Prostate gland (tissue), 2 donors: ENCODE measurements around the gene CFAP92. TPM values are rescaled to one million over a fixed set of nuclear protein-coding genes. Genes with fewer than 3 reads are reported as not detected.

Experiments
- DNase-seq: peaks from one replicate; pipeline ENCODE4 v3.0.0-alpha.2; 2019; ENCODE audit warnings: low spot score
- H3K27ac ChIP-seq, 2 donors: fragments of 200-600 bp; sonication (generic); 2 replicates each; pipeline ENCODE4 v1.5.1; 2017 to 2019
- H3K27me3 ChIP-seq: fragments of 200-600 bp; sonication (generic); replicated peaks from 2 replicates; pipeline ENCODE4 v1.5.1; 2019; ENCODE audit not compliant: insufficient read depth
- H3K36me3 ChIP-seq, 2 donors: fragments of 200-600 bp; sonication (generic); 1 replicate in 1 of 2; 2 replicates in 1 of 2; pipeline versions ENCODE4 v1.5.1 to v1.8.1; 2017 to 2019
- H3K4me1 ChIP-seq: fragments of 200-600 bp; sonication (generic); replicated peaks from 2 replicates; pipeline ENCODE4 v1.5.1; 2019
- H3K4me3 ChIP-seq, 2 donors: fragments of 200-600 bp; sonication (generic); 2 replicates each; pipeline ENCODE4 v1.5.1; 2017 to 2019
- H3K9me3 ChIP-seq: fragments of 200-600 bp; sonication (generic); 2 replicates; pipeline ENCODE4 v1.5.1; 2017
- CTCF ChIP-seq, 4 experiments: fragments of 200-600 bp in 2 of 4; fragments of 450-650 bp in 2 of 4; sonication (generic) in 2 of 4; IDR thresholded peaks; 1 replicate in 3 of 4; 2 replicates in 1 of 4; pipeline ENCODE4 v1.5.1; 2016 to 2019; ENCODE audit warnings: antibody characterized with exemption in 4 of 4, mild to moderate bottlenecking in 2 of 4, moderate library complexity in 2 of 4
- POLR2A ChIP-seq: fragments of 450-650 bp; IDR thresholded peaks from one replicate; pipeline ENCODE4 v1.6.1; 2016; ENCODE audit warnings: antibody characterized with exemption, mild to moderate bottlenecking
- POLR2AphosphoS5 ChIP-seq: sonication (generic); formaldehyde crosslinking; IDR thresholded peaks from one replicate; pipeline ENCODE4 v1.6.1; 2017; ENCODE audit warnings: antibody characterized with exemption
- WGBS: methylation state at CpG from one replicate; pipeline ENCODE4 v1.1.5; 2018; 5-methylcytosine and 5-hydroxymethylcytosine counted together
- intact Hi-C: fragments of 100-400 bp; cut with DNase I; formaldehyde crosslinking; loops from one replicate; pipeline ENCODE4 v1.14.2; 2022
- total RNA-seq, 2 donors: library from RNA; depleted of rRNA; stranded (reverse); fragments of >200 nt; gene quantifications; one replicate each; pipeline ENCODE4 v1.1.0, GENCODE V29; 2016

The CFAP92 gene
- total RNA-seq, 2 donors from 2014 or later = 1.7 to 4.3 TPM

GRCh38 chr3:128879991-128880390 is 113.9 kb downstream of the CFAP92 start:
- no peaks in the 10 kb centered on the region for H3K36me3 ChIP-seq
- H3K9me3 ChIP-seq = no peaks in the 10 kb centered on the region
- peak overlapping the region; percentile 74 to 91 for H3K4me3 ChIP-seq
- no peaks in the 10 kb centered on the region for H3K27me3 ChIP-seq
- WGBS = 5% methylated on average over 6 of the region's 6 CpGs
- DNase-seq = no peak
- peak overlapping the region; percentile 84 to 89 for H3K27ac ChIP-seq
- no peak for TF ChIP-seq CTCF (IDR thresholded peaks at IDR 0.05)
- TF ChIP-seq POLR2AphosphoS5 = no peak
- no peak for TF ChIP-seq POLR2A
- H3K4me1 ChIP-seq = peaks cover 7% of the 10 kb centered on the region
- intact Hi-C loops = no loop called here

- Histone ChIP-seq H3K27ac (peak within 1 kb of the TSS; percentile 84 to 89), H3K27me3 (no peaks in the 10 kb centered on the region), H3K9me3 (no peaks in the 10 kb centered on the region), H3K4me3 (peak within 1 kb of the TSS; percentile 74 to 91), H3K4me1 (peaks cover 7% of the 10 kb centered on the region), H3K36me3 (no peaks in the 10 kb centered on the region)
- TF ChIP-seq POLR2A (peak; percentile 88), POLR2AphosphoS5 (peak; percentile 100), CTCF (IDR thresholded peaks at IDR 0.05) (peak in 2 of 4 experiments; percentile 33 to 34)
- intact Hi-C loops = no loop called here
- DNase-seq = peak; percentile 96
- under 1% methylated on average over 49 of the region's 65 CpGs for WGBS
Observed at GRCh38 chr3:128879125-128879969, 114.5 kb downstream of the CFAP92 start, which contains the start of gene ACAD9. Gene ACAD9 (plus strand): TSS chr3:128879620. CDS start chr3:128879692, 72 bp downstream.

- H3K9me3 ChIP-seq = no peaks in the 10 kb centered on the region
- H3K36me3 ChIP-seq = no peaks in the 10 kb centered on the region
- under 1% methylated on average over 14 of the region's 14 CpGs for WGBS
- peak overlapping the region; percentile 74 to 91 for H3K4me3 ChIP-seq
- H3K4me1 ChIP-seq = peaks cover 7% of the 10 kb centered on the region
- intact Hi-C loops = no loop called here
- no peaks in the 10 kb centered on the region for H3K27me3 ChIP-seq
- H3K27ac ChIP-seq = peak overlapping the region; percentile 84 to 89
- DNase-seq = no peak
- TF ChIP-seq POLR2A = no peak
Observed at GRCh38 chr3:128878556-128879124, 115.2 kb downstream of the CFAP92 start.

DNA sequence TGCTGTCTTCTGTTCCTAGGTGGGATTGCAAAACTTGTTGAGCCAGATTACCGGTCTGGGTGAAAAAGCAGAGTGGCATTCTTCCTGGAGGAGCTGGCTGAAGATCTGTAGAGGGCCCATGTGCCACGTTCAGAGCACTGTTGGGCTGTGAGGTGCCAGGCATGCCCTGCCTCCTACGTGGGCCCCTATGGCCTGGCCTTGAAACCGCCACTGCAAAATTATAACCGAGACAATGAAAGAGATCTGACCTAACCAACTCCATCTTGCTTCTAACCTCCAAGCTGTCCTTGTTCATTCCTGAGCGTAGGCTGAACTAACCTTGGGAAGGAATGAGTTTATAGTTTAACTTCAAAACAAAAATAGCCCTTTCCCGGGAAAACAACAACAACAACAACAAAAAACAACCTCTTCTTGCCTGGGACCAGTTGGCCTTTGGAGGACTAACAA is 115.8 kb downstream of the CFAP92 start:
- TF ChIP-seq CTCF (IDR thresholded peaks at IDR 0.05) (no peak), POLR2AphosphoS5 (no peak), POLR2A (no peak)
- Histone ChIP-seq H3K4me3 (peak overlapping the region; percentile 74 to 91), H3K36me3 (no peaks in the 10 kb centered on the region), H3K4me1 (peaks cover 7% of the 10 kb centered on the region), H3K27ac (peak overlapping the region; percentile 84 to 89), H3K27me3 (no peaks in the 10 kb centered on the region), H3K9me3 (no peaks in the 10 kb centered on the region)
- DNase-seq = no peak
- intact Hi-C loops = no loop called here
- WGBS = 49% methylated on average over 7 of the region's 7 CpGs

- TF ChIP-seq POLR2AphosphoS5 (no peak), POLR2A (no peak), CTCF (IDR thresholded peaks at IDR 0.05) (peak in 1 of 4 experiments; percentile 38)
- Histone ChIP-seq H3K9me3 (no peaks in the 10 kb centered on the region), H3K4me1 (peaks cover 7% of the 10 kb centered on the region), H3K4me3 (no peak overlapping the region), H3K27ac (no peak overlapping the region), H3K27me3 (no peaks in the 10 kb centered on the region), H3K36me3 (no peaks in the 10 kb centered on the region)
- 58% methylated on average over 12 of the region's 12 CpGs for WGBS
- no peak for DNase-seq
- intact Hi-C loops = no loop called here
Observed at GRCh38 chr3:128875556-128876120, 118.2 kb downstream of the CFAP92 start.
